ENCODE measurements around the gene RARA.

Gene RARA

DNA sequence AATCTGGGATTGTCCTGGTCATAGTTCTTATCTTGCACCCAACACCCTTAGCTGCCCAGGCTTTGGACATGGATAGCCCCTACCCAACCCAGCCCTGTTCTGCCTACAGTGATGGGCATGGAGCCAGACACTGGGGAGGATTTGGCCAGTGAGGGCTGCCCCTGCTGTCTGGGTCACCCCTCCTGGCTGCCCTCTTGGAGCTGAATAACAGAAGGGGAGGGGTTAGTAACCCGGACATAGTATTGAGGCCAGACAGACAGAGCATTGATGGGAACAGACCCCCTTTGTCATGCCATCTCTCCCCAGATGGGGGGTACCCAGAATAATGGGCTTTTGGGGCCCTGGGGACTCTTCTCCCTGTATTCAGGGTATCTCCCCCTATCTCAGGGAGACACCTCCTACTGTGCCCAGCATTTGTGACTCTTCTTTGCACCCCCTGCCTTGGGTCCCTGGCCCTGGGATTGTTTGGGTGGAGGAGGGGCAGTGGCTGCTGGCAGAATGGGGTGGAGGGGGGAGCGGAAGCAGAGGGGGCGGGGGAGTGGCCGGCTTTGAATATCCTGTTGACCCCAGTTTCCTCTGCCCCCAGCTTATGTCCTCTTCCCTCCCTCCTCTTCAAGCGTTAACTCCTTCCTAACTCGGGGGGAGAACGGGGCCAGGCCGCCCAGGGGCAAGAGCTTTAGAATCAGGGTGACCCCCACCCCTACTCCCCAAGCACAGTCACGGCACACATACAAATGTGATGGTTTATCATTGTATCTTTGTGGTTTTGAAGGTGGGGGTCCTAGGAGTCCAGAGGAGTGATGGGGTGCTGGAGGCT, 38.5 kb downstream of the RARA start:
- H3K36me3 ChIP-seq (ENCODE audit: insufficient read depth, low read length), result peaks cover 6% of the 10 kb centered on the region; the same call in 1 of the 2 replicates
- H3K27me3 ChIP-seq (ENCODE audit: insufficient read depth, low read length), result no peaks in the 10 kb centered on the region
- no peak overlapping the region for H3K4me3 ChIP-seq (ENCODE audit: low read depth, low read length)
- H3K27ac ChIP-seq (ENCODE audit: low read depth, low read length), result no peak overlapping the region; the same call in 1 of the 2 replicates
- H3K4me1 ChIP-seq (ENCODE audit: control insufficient read depth, insufficient read depth, low read length, unreplicated experiment), result peaks cover 77% of the 10 kb centered on the region
- H2AFZ ChIP-seq (ENCODE audit: low read length, unreplicated experiment), result no peak overlapping the region
- H3K79me2 ChIP-seq (ENCODE audit: control insufficient read depth, insufficient read depth, low read length, unreplicated experiment), result peaks cover 81% of the 10 kb centered on the region

DNA sequence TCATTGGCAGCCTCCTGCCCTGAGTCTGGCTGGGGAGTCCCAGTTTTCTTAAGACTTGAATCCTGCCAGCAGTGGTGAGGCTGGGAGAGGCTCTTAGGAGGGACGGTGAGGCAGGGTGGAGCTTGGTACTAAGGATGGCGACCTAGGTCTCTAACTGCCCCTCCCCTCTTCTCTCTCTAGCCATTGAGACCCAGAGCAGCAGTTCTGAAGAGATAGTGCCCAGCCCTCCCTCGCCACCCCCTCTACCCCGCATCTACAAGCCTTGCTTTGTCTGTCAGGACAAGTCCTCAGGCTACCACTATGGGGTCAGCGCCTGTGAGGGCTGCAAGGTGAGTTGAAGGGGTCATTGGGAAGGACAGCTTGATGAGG, 39.1 kb downstream of the RARA start:
- no peak overlapping the region for H2AFZ ChIP-seq (ENCODE audit: low read length, unreplicated experiment)
- H3K4me1 ChIP-seq (ENCODE audit: control insufficient read depth, insufficient read depth, low read length, unreplicated experiment), result peaks cover 80% of the 10 kb centered on the region
- no peak overlapping the region; the same call in 1 of the 2 replicates for H3K27ac ChIP-seq (ENCODE audit: low read depth, low read length)
- no peak overlapping the region for H3K4me3 ChIP-seq (ENCODE audit: low read depth, low read length)
- H3K27me3 ChIP-seq (ENCODE audit: insufficient read depth, low read length), result no peaks in the 10 kb centered on the region
- H3K79me2 ChIP-seq (ENCODE audit: control insufficient read depth, insufficient read depth, low read length, unreplicated experiment), result peaks cover 75% of the 10 kb centered on the region
- peaks cover 6% of the 10 kb centered on the region; the same call in 1 of the 2 replicates for H3K36me3 ChIP-seq (ENCODE audit: insufficient read depth, low read length)

DNA sequence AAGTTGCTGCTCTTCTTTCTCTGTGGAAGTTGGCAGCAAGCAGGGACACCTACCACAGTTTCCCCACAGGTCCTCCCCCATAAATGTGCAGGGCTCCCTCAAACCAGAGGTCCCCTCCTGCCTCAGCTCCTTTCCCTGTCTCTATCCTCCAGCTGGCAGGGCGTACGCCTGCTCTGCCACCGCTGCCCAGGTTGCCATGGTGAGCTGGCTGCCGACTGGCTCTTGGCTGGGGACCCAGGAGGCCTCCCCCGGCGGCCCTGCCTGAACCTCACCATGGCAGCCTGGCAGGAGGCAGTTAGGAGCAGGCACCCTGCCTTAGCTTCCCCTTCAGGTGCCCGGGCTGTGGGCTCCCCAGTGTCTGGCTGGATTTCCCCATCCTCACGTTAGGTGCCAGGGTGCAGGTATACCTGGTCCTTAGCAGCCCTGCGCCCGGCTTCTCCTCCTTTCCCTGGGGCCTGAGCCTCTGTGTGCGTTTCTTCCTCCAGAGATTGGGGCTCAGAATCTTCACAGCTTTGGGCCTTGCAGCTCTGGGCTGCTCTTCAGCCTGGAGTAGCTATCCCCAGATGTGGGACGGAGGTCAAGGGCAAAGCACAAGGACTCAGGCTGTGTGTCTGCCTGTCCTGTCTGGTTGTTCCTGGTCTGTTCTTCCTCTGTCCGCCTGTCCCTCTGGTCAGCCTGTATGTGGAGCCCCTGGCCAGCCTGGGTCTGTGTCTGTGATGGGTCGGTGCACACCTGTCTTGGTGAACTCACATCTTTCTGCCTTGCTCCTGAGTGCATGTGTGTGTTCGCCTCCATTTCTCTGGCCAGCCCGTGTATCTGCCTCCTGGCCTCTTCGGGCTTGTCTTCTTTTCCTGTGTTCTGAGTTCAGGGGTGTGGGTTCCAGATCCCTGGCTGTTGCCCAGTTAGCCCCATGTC, 39.8 kb downstream of the RARA start:
- H3K4me3 ChIP-seq (ENCODE audit: low read depth, low read length), result no peak overlapping the region
- H3K79me2 ChIP-seq (ENCODE audit: control insufficient read depth, insufficient read depth, low read length, unreplicated experiment), result peaks cover 68% of the 10 kb centered on the region
- peak overlapping the region; percentile 7; the same call in 1 of the 2 replicates for H3K27ac ChIP-seq (ENCODE audit: low read depth, low read length)
- no peak overlapping the region for H2AFZ ChIP-seq (ENCODE audit: low read length, unreplicated experiment)
- peaks cover 6% of the 10 kb centered on the region; the same call in 1 of the 2 replicates for H3K36me3 ChIP-seq (ENCODE audit: insufficient read depth, low read length)
- H3K27me3 ChIP-seq (ENCODE audit: insufficient read depth, low read length), result no peaks in the 10 kb centered on the region
- peaks cover 75% of the 10 kb centered on the region for H3K4me1 ChIP-seq (ENCODE audit: control insufficient read depth, insufficient read depth, low read length, unreplicated experiment)

DNA sequence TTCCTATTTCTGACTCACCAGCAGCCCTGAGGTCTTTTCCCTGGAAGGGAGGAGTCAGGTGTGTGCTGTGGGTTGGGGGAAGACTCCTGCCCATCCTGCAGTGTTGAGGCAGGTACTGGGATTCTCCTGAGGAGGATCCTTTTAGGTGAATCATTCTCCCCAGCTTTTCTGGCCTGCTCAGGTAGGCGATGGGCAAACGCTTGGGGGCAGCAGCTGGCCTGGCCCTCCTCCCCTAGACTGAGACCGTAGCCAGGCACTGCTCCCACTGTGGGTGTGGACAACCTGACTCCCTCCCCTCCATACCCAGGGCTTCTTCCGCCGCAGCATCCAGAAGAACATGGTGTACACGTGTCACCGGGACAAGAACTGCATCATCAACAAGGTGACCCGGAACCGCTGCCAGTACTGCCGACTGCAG, 40.5 kb downstream of the RARA start:
- H2AFZ ChIP-seq (ENCODE audit: low read length, unreplicated experiment), result no peak overlapping the region
- H3K36me3 ChIP-seq (ENCODE audit: insufficient read depth, low read length), result peaks cover 6% of the 10 kb centered on the region; the same call in 1 of the 2 replicates
- peaks cover 68% of the 10 kb centered on the region for H3K4me1 ChIP-seq (ENCODE audit: control insufficient read depth, insufficient read depth, low read length, unreplicated experiment)
- H3K79me2 ChIP-seq (ENCODE audit: control insufficient read depth, insufficient read depth, low read length, unreplicated experiment), result peaks cover 61% of the 10 kb centered on the region
- peak overlapping the region; percentile 7; the same call in 1 of the 2 replicates for H3K27ac ChIP-seq (ENCODE audit: low read depth, low read length)
- no peaks in the 10 kb centered on the region for H3K27me3 ChIP-seq (ENCODE audit: insufficient read depth, low read length)
- H3K4me3 ChIP-seq (ENCODE audit: low read depth, low read length), result no peak overlapping the region

DNA sequence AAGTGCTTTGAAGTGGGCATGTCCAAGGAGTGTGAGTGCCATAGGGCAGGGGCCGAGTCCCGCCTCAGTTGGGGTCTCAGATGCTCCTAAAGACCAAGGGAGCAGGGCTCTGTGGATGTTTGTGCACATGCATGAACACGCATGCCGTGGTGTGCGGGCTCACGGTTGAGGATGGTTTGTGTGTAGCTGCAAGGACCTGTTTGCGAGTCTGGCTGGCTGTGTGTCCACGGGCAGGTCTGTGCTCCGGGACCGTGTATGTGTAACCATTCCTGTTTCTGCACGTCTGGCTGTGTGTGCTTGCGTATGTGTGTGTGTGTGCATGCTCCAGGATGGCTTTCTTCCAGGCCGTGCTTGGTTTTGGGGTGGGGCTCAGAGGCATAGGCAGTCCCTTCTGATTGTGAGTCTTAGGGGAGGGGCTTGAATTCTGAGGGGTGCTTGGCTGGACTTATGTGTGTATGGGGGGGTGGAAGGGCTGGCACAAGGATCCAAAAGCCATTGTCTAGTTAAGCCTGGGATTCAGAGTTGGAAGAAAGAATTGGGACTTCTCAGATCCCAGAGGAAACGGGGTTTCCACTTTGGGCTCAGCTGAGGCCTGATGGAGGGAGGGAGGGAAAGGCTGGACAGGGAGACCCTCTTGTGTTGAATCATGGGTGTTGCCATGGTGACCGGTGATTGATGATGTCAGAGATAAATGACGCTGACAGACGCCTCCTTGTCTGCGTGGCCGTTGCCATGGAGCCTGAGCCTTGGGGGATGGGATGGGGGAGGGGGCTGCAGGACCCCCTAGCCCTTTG, 41.1 kb downstream of the RARA start:
- Histone ChIP-seq H2AFZ (ENCODE audit: low read length, unreplicated experiment) (no peak overlapping the region), H3K4me3 (ENCODE audit: low read depth, low read length) (no peak overlapping the region), H3K79me2 (ENCODE audit: control insufficient read depth, insufficient read depth, low read length, unreplicated experiment) (peaks cover 56% of the 10 kb centered on the region), H3K36me3 (ENCODE audit: insufficient read depth, low read length) (peaks cover 6% of the 10 kb centered on the region; the same call in 1 of the 2 replicates), H3K4me1 (ENCODE audit: control insufficient read depth, insufficient read depth, low read length, unreplicated experiment) (peaks cover 63% of the 10 kb centered on the region), H3K27me3 (ENCODE audit: insufficient read depth, low read length) (no peaks in the 10 kb centered on the region), H3K27ac (ENCODE audit: low read depth, low read length) (peak overlapping the region; percentile 45; the same call in 1 of the 2 replicates)

DNA sequence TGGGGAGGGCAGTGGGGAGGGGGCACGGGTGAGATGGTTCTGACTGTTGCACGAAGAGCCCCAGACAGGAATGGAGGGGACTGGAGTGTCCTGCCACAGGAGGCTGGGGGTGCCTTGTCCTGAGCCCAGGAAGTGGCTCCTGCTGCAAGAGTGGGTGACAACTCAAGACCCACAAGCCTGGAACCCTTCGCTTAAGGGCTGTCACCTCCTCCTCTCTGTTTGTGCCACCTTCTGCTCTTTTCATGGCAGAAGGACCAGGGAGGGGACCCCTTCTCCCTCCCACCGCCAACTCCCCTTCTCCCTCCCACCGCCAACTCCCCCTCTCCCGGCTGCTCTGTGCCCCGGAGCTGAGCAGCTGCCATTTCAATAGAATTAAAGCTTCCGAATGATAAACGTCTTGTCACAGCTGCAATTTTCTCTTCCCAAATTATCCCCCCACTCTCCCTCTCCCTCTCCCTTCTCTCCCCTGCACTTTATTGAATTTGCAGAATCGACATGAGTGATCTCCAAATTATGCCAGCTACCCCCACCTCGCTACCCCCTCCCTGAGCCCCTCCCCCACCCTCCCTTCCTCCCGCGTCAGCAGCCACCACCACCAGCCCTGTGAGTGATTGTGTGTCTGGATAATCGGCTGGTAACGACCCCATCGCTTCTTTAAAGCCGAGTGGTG, 41.8 kb downstream of the RARA start:
- no peak overlapping the region for H3K4me3 ChIP-seq (ENCODE audit: low read depth, low read length)
- H3K79me2 ChIP-seq (ENCODE audit: control insufficient read depth, insufficient read depth, low read length, unreplicated experiment), result peaks cover 51% of the 10 kb centered on the region
- peaks cover 6% of the 10 kb centered on the region; the same call in 1 of the 2 replicates for H3K36me3 ChIP-seq (ENCODE audit: insufficient read depth, low read length)
- H3K27ac ChIP-seq (ENCODE audit: low read depth, low read length), result peak overlapping the region; percentile 45; the same call in 1 of the 2 replicates
- H3K27me3 ChIP-seq (ENCODE audit: insufficient read depth, low read length), result no peaks in the 10 kb centered on the region
- H2AFZ ChIP-seq (ENCODE audit: low read length, unreplicated experiment), result no peak overlapping the region
- H3K4me1 ChIP-seq (ENCODE audit: control insufficient read depth, insufficient read depth, low read length, unreplicated experiment), result peaks cover 58% of the 10 kb centered on the region

DNA sequence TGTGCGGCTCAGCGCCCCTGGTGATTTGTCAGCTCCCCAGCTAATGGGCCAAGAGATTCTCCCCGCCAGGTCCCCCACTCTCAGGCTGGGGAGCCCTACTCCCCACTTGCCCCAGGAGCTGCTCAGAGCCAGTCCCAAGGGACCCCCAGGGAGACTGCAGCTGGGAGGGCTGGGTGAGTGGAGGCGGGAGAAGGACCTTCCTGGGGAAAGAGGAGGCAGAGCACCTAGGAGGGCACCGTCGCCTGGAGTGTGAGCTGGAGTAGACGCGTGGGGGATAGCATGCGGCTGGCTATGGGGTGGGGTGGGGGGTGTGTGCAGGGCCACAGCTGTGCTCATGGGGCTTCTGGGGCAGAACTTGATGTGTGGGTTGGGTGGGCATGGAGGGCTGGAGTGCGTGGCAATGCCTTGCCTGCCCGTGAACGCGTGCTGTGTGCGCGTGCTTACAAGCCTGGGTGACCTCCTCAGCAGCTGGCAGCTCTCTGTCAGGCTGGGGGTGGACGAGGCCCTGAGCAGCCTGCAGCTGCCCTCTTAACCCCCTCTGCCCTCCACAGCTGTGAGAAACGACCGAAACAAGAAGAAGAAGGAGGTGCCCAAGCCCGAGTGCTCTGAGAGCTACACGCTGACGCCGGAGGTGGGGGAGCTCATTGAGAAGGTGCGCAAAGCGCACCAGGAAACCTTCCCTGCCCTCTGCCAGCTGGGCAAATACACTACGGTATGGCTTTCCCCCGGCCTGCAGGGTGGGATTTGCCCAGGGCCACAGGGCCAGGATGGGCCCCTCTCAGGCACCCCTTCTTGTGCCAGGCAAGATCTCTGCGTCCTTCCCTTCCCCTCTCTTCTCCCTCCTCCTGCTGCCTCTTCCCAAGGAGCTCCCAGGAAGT, 42.6 kb downstream of the RARA start:
- H3K4me3 ChIP-seq (ENCODE audit: low read depth, low read length), result no peak overlapping the region
- peaks cover 50% of the 10 kb centered on the region for H3K4me1 ChIP-seq (ENCODE audit: control insufficient read depth, insufficient read depth, low read length, unreplicated experiment)

DNA sequence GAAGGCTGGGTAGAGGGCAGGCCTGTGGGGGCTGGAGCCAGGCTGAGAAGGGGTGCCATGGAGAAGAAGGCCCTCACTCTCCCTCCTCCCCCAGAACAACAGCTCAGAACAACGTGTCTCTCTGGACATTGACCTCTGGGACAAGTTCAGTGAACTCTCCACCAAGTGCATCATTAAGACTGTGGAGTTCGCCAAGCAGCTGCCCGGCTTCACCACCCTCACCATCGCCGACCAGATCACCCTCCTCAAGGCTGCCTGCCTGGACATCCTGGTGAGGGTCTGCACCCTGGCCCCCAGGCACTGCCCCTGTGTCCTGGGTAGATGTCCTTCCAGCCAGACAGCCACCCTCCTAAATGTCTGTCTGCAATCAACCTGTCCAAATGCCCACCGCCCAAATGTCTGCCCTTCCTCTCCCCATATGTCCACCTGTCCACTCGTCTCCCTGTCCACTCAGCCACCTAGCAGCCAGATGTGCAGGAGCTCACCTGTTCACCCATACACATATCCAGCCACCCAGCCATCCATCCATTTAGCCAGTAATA, 43.3 kb downstream of the RARA start:
- peaks cover 36% of the 10 kb centered on the region for H3K79me2 ChIP-seq (ENCODE audit: control insufficient read depth, insufficient read depth, low read length, unreplicated experiment)
- H3K4me3 ChIP-seq (ENCODE audit: low read depth, low read length), result no peak overlapping the region
- H2AFZ ChIP-seq (ENCODE audit: low read length, unreplicated experiment), result no peak overlapping the region
- peaks cover 6% of the 10 kb centered on the region; the same call in 1 of the 2 replicates for H3K36me3 ChIP-seq (ENCODE audit: insufficient read depth, low read length)
- no peak overlapping the region for H3K27ac ChIP-seq (ENCODE audit: low read depth, low read length)
- no peaks in the 10 kb centered on the region for H3K27me3 ChIP-seq (ENCODE audit: insufficient read depth, low read length)
- H3K4me1 ChIP-seq (ENCODE audit: control insufficient read depth, insufficient read depth, low read length, unreplicated experiment), result peaks cover 43% of the 10 kb centered on the region

More for the DNA sequence above, 42.6 kb downstream of the RARA start:
- no peaks in the 10 kb centered on the region for H3K27me3 ChIP-seq (ENCODE audit: insufficient read depth, low read length)
- peaks cover 6% of the 10 kb centered on the region; the same call in 1 of the 2 replicates for H3K36me3 ChIP-seq (ENCODE audit: insufficient read depth, low read length)
- peaks cover 43% of the 10 kb centered on the region for H3K79me2 ChIP-seq (ENCODE audit: control insufficient read depth, insufficient read depth, low read length, unreplicated experiment)
- no peak overlapping the region for H3K27ac ChIP-seq (ENCODE audit: low read depth, low read length)
- no peak overlapping the region for H2AFZ ChIP-seq (ENCODE audit: low read length, unreplicated experiment)

All from ACC112 (cell line).